ENCODE data around the gene OR6B2. TPM values are rescaled to one million over a fixed set of nuclear protein-coding genes. Genes with fewer than 3 reads are reported as not detected.
"Not testable (repeated sequence)": the region's sequence is repeated elsewhere in the genome, so short reads cannot be mapped to it uniquely, and the experiment has no call there.

Gene OR6B2
- polyA plus RNA-seq, 1 donor from 2014 or later = not detected

DNA sequence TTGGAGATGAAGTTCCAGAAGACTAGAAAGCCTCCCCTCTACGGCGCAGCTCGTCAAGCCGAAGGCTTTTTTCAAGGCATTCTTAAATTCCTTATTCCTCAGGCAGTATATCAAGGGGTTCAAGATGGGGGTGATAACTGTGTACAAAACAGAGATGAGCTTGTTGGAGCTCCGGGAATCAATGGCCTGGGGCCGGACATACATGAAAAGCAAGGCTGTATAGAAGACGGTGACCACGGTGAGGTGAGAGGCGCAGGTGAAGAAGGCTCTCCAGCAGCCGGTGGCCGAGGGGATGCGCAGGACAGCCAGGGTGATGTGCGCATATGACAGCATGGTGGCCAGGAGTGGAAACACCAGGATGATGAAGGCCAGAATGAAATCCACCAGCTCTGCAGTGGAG, 14.9 kb upstream of the OR6B2 start:
- no peak overlapping the region for H3K4me2 ChIP-seq (ENCODE audit: low read length)
- no peaks in the 10 kb centered on the region for H3K79me2 ChIP-seq (replicated peaks; ENCODE audit: insufficient read depth, low read length)
- no peaks in the 10 kb centered on the region for H3K9me2 ChIP-seq (ENCODE audit: insufficient read depth, low read length)
- no peak overlapping the region for H2AFZ ChIP-seq (ENCODE audit: low read depth, low read length)
- H3F3A ChIP-seq (ENCODE audit: insufficient read depth, low read length, poor library complexity, severe bottlenecking) = no peaks in the 10 kb centered on the region
- H3K36me3 ChIP-seq (ENCODE audit: insufficient read depth, low read length) = no peaks in the 10 kb centered on the region
- no peak overlapping the region for H3K27ac ChIP-seq (ENCODE audit: low read length)
- H3K9ac ChIP-seq (ENCODE audit: low read length) = no peak overlapping the region
- H3K4me3 ChIP-seq (ENCODE audit: low read length) = no peak overlapping the region
- H4K20me1 ChIP-seq (ENCODE audit: insufficient read depth) = no peaks in the 10 kb centered on the region
- H3K27me3 ChIP-seq (ENCODE audit: insufficient read depth, low read depth, low read length) = no peaks in the 10 kb centered on the region
- TF ChIP-seq EZH2 (IDR thresholded peaks at IDR 0.05; ENCODE audit: borderline replicate concordance, insufficient read depth, low read length, poor library complexity, severe bottlenecking) = no peak
- no peaks in the 10 kb centered on the region for H3K9me3 ChIP-seq (ENCODE audit: low read length)

DNA sequence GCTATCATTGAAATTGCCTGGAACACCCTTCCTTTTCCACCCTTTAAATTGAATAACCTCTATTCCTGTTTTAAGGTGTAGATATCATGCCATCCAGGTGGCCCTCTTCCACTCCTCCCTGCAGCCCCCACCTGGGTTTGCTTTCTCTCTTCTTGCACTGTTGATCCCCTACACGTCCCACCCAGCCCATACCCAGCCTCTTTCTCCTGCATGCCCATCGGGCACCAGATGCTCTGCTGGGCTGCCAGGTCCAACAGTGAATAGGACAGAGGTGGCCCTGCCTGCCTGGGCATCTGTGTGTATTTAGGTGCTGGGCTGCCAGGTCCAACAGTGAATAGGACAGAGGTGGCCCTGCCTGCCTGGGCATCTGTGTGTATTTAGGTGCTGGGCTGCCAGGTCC, 13.9 kb upstream of the OR6B2 start:
- not testable (repeated sequence) for H3K27ac ChIP-seq (ENCODE audit: low read length); H3K4me3 ChIP-seq (ENCODE audit: low read length); H3F3A ChIP-seq (ENCODE audit: insufficient read depth, low read length, poor library complexity, severe bottlenecking); H4K20me1 ChIP-seq (ENCODE audit: insufficient read depth); H3K9me2 ChIP-seq (ENCODE audit: insufficient read depth, low read length); H3K36me3 ChIP-seq (ENCODE audit: insufficient read depth, low read length); H3K4me2 ChIP-seq (ENCODE audit: low read length); H3K79me2 ChIP-seq (replicated peaks; ENCODE audit: insufficient read depth, low read length); H3K27me3 ChIP-seq (ENCODE audit: insufficient read depth, low read depth, low read length); H2AFZ ChIP-seq (ENCODE audit: low read depth, low read length); H3K9me3 ChIP-seq (ENCODE audit: low read length); H3K9ac ChIP-seq (ENCODE audit: low read length)

DNA sequence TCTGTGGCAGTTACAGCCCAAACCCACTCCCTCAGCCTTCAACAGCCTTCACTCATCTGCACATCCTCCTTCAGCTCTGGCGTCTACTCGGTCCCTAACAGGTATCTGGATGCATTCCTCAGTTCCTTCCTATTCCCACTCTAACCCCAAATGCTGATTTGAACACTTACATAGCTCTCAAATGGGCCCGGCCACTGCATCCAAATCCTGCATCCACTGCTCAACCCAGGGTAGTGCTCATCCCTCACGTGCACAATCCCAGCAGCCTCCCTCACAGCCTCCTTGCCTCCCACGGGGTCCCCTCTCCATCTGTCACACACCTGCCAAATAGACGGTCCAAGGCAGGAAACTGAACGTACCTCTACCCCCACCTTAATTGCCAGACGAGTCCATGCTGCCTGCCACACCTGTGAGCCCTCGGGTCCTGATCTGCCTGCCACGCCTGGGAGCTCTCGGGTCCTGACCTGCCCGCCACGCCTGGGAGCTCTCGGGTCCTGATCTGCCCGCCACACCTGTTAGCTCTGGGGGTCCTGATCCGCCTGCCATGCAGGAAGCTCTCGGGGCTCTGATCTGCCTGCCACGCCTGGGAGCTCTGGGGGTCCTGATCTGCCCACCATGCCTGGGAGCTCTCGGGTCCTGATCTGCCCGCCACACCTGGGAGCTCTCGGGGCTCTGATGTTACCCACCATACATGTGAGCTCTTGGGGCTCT, 13.2 kb upstream of the OR6B2 start:
- TF ChIP-seq, protein P1, sequence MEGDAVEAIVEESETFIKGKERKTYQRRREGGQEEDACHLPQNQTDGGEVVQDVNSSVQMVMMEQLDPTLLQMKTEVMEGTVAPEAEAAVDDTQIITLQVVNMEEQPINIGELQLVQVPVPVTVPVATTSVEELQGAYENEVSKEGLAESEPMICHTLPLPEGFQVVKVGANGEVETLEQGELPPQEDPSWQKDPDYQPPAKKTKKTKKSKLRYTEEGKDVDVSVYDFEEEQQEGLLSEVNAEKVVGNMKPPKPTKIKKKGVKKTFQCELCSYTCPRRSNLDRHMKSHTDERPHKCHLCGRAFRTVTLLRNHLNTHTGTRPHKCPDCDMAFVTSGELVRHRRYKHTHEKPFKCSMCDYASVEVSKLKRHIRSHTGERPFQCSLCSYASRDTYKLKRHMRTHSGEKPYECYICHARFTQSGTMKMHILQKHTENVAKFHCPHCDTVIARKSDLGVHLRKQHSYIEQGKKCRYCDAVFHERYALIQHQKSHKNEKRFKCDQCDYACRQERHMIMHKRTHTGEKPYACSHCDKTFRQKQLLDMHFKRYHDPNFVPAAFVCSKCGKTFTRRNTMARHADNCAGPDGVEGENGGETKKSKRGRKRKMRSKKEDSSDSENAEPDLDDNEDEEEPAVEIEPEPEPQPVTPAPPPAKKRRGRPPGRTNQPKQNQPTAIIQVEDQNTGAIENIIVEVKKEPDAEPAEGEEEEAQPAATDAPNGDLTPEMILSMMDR (IDR thresholded peaks at IDR 0.05; ENCODE audit: poor library complexity, severe bottlenecking) = no peak
- TF ChIP-seq EZH2 (IDR thresholded peaks at IDR 0.05; ENCODE audit: borderline replicate concordance, insufficient read depth, low read length, poor library complexity, severe bottlenecking) (no peak), MXI1 (conservative IDR thresholded peaks at IDR 0.05; ENCODE audit: poor library complexity, severe bottlenecking) (no peak), POLR2AphosphoS5 (IDR thresholded peaks at IDR 0.05) (no peak), RAD21 (conservative IDR thresholded peaks at IDR 0.05) (no peak), EP300 (conservative IDR thresholded peaks at IDR 0.05; ENCODE audit: poor library complexity, severe bottlenecking) (no peak), TAF1 (IDR thresholded peaks at IDR 0.05; ENCODE audit: low read depth) (no peak), SMC3 (conservative IDR thresholded peaks at IDR 0.05; ENCODE audit: poor library complexity) (no peak)
- TF ChIP-seq, protein P2, sequence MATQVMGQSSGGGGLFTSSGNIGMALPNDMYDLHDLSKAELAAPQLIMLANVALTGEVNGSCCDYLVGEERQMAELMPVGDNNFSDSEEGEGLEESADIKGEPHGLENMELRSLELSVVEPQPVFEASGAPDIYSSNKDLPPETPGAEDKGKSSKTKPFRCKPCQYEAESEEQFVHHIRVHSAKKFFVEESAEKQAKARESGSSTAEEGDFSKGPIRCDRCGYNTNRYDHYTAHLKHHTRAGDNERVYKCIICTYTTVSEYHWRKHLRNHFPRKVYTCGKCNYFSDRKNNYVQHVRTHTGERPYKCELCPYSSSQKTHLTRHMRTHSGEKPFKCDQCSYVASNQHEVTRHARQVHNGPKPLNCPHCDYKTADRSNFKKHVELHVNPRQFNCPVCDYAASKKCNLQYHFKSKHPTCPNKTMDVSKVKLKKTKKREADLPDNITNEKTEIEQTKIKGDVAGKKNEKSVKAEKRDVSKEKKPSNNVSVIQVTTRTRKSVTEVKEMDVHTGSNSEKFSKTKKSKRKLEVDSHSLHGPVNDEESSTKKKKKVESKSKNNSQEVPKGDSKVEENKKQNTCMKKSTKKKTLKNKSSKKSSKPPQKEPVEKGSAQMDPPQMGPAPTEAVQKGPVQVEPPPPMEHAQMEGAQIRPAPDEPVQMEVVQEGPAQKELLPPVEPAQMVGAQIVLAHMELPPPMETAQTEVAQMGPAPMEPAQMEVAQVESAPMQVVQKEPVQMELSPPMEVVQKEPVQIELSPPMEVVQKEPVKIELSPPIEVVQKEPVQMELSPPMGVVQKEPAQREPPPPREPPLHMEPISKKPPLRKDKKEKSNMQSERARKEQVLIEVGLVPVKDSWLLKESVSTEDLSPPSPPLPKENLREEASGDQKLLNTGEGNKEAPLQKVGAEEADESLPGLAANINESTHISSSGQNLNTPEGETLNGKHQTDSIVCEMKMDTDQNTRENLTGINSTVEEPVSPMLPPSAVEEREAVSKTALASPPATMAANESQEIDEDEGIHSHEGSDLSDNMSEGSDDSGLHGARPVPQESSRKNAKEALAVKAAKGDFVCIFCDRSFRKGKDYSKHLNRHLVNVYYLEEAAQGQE (IDR thresholded peaks at IDR 0.05; ENCODE audit: borderline replicate concordance) = no peak
- Histone ChIP-seq H3K79me2 (replicated peaks; ENCODE audit: insufficient read depth, low read length) (no peaks in the 10 kb centered on the region), H4K20me1 (ENCODE audit: insufficient read depth) (no peaks in the 10 kb centered on the region), H3K36me3 (ENCODE audit: insufficient read depth, low read length) (no peaks in the 10 kb centered on the region), H3K27me3 (ENCODE audit: insufficient read depth, low read depth, low read length) (no peaks in the 10 kb centered on the region), H3K9me3 (ENCODE audit: low read length) (no peaks in the 10 kb centered on the region), H3K4me2 (ENCODE audit: low read length) (no peak overlapping the region), H3F3A (ENCODE audit: insufficient read depth, low read length, poor library complexity, severe bottlenecking) (no peaks in the 10 kb centered on the region), H3K27ac (ENCODE audit: low read length) (no peak overlapping the region), H3K4me3 (ENCODE audit: low read length) (no peak overlapping the region), H2AFZ (ENCODE audit: low read depth, low read length) (no peak overlapping the region), H3K9ac (ENCODE audit: low read length) (no peak overlapping the region), H3K9me2 (ENCODE audit: insufficient read depth, low read length) (no peaks in the 10 kb centered on the region)

All from neural cell (in vitro differentiated cells).